ENCODE data around the gene PRAME. TPM values are rescaled to one million over a fixed set of nuclear protein-coding genes. Genes with fewer than 3 reads are reported as not detected.
"Not testable (repeated sequence)": the region's sequence is repeated elsewhere in the genome, so short reads cannot be mapped to it uniquely, and the experiment has no call there.

PRAME gene
- total RNA-seq, 1 donor from 2014 or later = not detected

- intact Hi-C loops (cut with DNase I) = no loop called here
- no peak for DNase-seq
- no peak for ATAC-seq (ENCODE audit: poor library complexity)
Observed at GRCh38 chr22:22533417-22533816, 25.6 kb downstream of the PRAME start.

- intact Hi-C loops (cut with DNase I); DNase-seq; ATAC-seq (ENCODE audit: poor library complexity): not testable (repeated sequence)
Observed at GRCh38 chr22:22532547-22533071, 26.5 kb downstream of the PRAME start.

- intact Hi-C loops (cut with DNase I) = no loop called here
- no peak for DNase-seq
- no peak for ATAC-seq (ENCODE audit: poor library complexity)
Observed at GRCh38 chr22:22531770-22532546, 27.1 kb downstream of the PRAME start.

GRCh38 chr22:22528780-22529179, 30.3 kb downstream of the PRAME start:
- no peak for DNase-seq
- no peak for ATAC-seq (ENCODE audit: poor library complexity)
- intact Hi-C loops (cut with DNase I) = no loop called here

GRCh38 chr22:22527312-22527711, 31.8 kb downstream of the PRAME start:
- ATAC-seq (ENCODE audit: poor library complexity) (no peak), DNase-seq (no peak)
- intact Hi-C loops (cut with DNase I) = no loop called here

GRCh38 chr22:22526125-22526912, 32.7 kb downstream of the PRAME start:
- ATAC-seq (ENCODE audit: poor library complexity) (no peak), DNase-seq (no peak)
- intact Hi-C loops (cut with DNase I) = no loop called here

- intact Hi-C loops (cut with DNase I) = no loop called here
- no peak for ATAC-seq (ENCODE audit: poor library complexity)
Observed at GRCh38 chr22:22523494-22523893, 35.6 kb downstream of the PRAME start.

GRCh38 chr22:22521631-22522030, 37.4 kb downstream of the PRAME start:
- DNase-seq (no peak), ATAC-seq (ENCODE audit: poor library complexity) (no peak)
- intact Hi-C loops (cut with DNase I) = no loop called here

More at GRCh38 chr22:22523494-22523893, 35.6 kb downstream of the PRAME start:
- DNase-seq = no peak

GRCh38 chr22:22520667-22521602, 38.1 kb downstream of the PRAME start:
- intact Hi-C loops (cut with DNase I) = no loop called here
- DNase-seq (no peak), ATAC-seq (ENCODE audit: poor library complexity) (no peak)

GRCh38 chr22:22520020-22520656, 38.9 kb downstream of the PRAME start, which contains the start of gene ZNF280A:
Gene ZNF280A, minus strand, starts transcription at chr22:22520270. Its CDS starts 4,640 bp downstream, at chr22:22515630.
- intact Hi-C loops (cut with DNase I) = no loop called here
- no peak for ATAC-seq (ENCODE audit: poor library complexity)

GRCh38 chr22:22519591-22519990, 39.5 kb downstream of the PRAME start:
- intact Hi-C loops (cut with DNase I) = no loop called here
- DNase-seq (no peak), ATAC-seq (ENCODE audit: poor library complexity) (no peak)

More at GRCh38 chr22:22520020-22520656, 38.9 kb downstream of the PRAME start, which contains the start of gene ZNF280A:
- no peak for DNase-seq

GRCh38 chr22:22516992-22517391, 42.1 kb downstream of the PRAME start:
- DNase-seq (no peak), ATAC-seq (ENCODE audit: poor library complexity) (no peak)
- intact Hi-C loops (cut with DNase I) = no loop called here

- ATAC-seq (ENCODE audit: poor library complexity) (no peak), DNase-seq (no peak)
- intact Hi-C loops (cut with DNase I) = no loop called here
Observed at GRCh38 chr22:22515890-22516289, 43.2 kb downstream of the PRAME start.

GRCh38 chr22:22514431-22514830, 44.6 kb downstream of the PRAME start:
- DNase-seq; intact Hi-C loops (cut with DNase I); ATAC-seq (ENCODE audit: poor library complexity): not testable (repeated sequence)

- ATAC-seq (ENCODE audit: poor library complexity) (no peak), DNase-seq (no peak)
- intact Hi-C loops (cut with DNase I) = no loop called here
Observed at GRCh38 chr22:22513619-22514018, 45.4 kb downstream of the PRAME start.

- intact Hi-C loops (cut with DNase I) = no loop called here
- ATAC-seq (ENCODE audit: poor library complexity) = no peak
- DNase-seq = no peak
Observed at GRCh38 chr22:22512951-22513350, 46.1 kb downstream of the PRAME start.

GRCh38 chr22:22510833-22511232, 48.2 kb downstream of the PRAME start:
- intact Hi-C loops (cut with DNase I); DNase-seq; ATAC-seq (ENCODE audit: poor library complexity): not testable (repeated sequence)

- intact Hi-C loops (cut with DNase I); ATAC-seq (ENCODE audit: poor library complexity); DNase-seq: not testable (repeated sequence)
Observed at GRCh38 chr22:22509912-22510311, 49.2 kb downstream of the PRAME start.
